K562 (cell line): ENCODE data around the gene SOAT2. TPM values are rescaled to one million over a fixed set of nuclear protein-coding genes. Genes with fewer than 3 reads are reported as not detected.

Source experiments
- CBX3 ChIP-seq, 2 experiments: IDR thresholded peaks; 1 replicate in 1 of 2; 2 replicates in 1 of 2; pipeline ENCODE4 v1.6.1; 2012; ENCODE audit warnings: inconsistent platforms in 2 of 2, low read length in 2 of 2, borderline replicate concordance in 1 of 2, control low read depth in 1 of 2
- CREM ChIP-seq: IDR thresholded peaks from 2 replicates; pipeline ENCODE4 v1.6.1; 2014; ENCODE audit warnings: antibody characterized with exemption, low read depth
- ETV5 ChIP-seq: sonication (generic); formaldehyde crosslinking; IDR thresholded peaks from 2 replicates; pipeline ENCODE4 v1.4.0; 2020; ENCODE audit warnings: low read depth, mild to moderate bottlenecking, missing genetic modification reagents
- GABPB2 ChIP-seq: fragments of 250-450 bp; sonication (Bioruptor Pico); conservative IDR thresholded peaks from 2 replicates; pipeline ENCODE4 v1.5.1; 2021; ENCODE audit warnings: mild to moderate bottlenecking
- HLTF ChIP-seq: fragments of 450-650 bp; IDR thresholded peaks from 2 replicates; pipeline ENCODE4 v1.6.1; 2016
- MEF2D ChIP-seq: conservative IDR thresholded peaks from 2 replicates; pipeline ENCODE4 v1.6.1; 2016; ENCODE audit warnings: low read depth, missing genetic modification characterization, missing compliant biosample characterization
- MYC ChIP-seq, 2 experiments: fragments of 250-450 bp in 1 of 2; sonication (Bioruptor Pico) in 1 of 2; IDR thresholded peaks; 2 replicates each; pipeline versions ENCODE4 v1.5.1 to v1.6.1; 2012 to 2021; ENCODE audit warnings: low read depth in 2 of 2, borderline replicate concordance in 1 of 2, improper control_type of control experiment in 1 of 2, low read length in 1 of 2, mild to moderate bottlenecking in 1 of 2, moderate library complexity in 1 of 2
- NBN ChIP-seq: fragments of 450-650 bp; IDR thresholded peaks from 2 replicates; pipeline ENCODE4 v1.6.1; 2016; ENCODE audit warnings: low read depth, mild to moderate bottlenecking
- NCOA6 ChIP-seq: fragments of 450-650 bp; IDR thresholded peaks from 2 replicates; pipeline ENCODE4 v1.6.1; 2017; ENCODE audit warnings: mild to moderate bottlenecking
- NEUROD1 ChIP-seq: fragments of 150-350 bp; IDR thresholded peaks from 2 replicates; pipeline ENCODE4 v1.6.1; 2014; ENCODE audit warnings: borderline replicate concordance, low read length, low read depth; ENCODE audit not compliant: partially characterized antibody
- NFRKB ChIP-seq: fragments of 450-650 bp; IDR thresholded peaks from 2 replicates; pipeline ENCODE4 v1.6.1; 2016; ENCODE audit warnings: low read depth
- NR2C2 ChIP-seq, 2 experiments: fragments of 200-800 bp in 1 of 2; sonication (Bioruptor generic) in 1 of 2; sonication (generic) in 1 of 2; formaldehyde crosslinking in 1 of 2; IDR thresholded peaks; 2 replicates each; pipeline versions ENCODE4 v1.6.1 to v1.8.0; 2016 to 2022; ENCODE audit warnings: mild to moderate bottlenecking in 1 of 2, missing compliant biosample characterization in 1 of 2, missing genetic modification characterization in 1 of 2, missing genetic modification reagents in 1 of 2
- NUFIP1 ChIP-seq: fragments of 450-650 bp; IDR thresholded peaks from 2 replicates; pipeline ENCODE4 v1.6.1; 2018; ENCODE audit not compliant: partially characterized antibody
- PHF21A ChIP-seq: fragments of 450-650 bp; IDR thresholded peaks from 2 replicates; pipeline ENCODE4 v1.6.1; 2017; ENCODE audit warnings: low read depth, borderline replicate concordance
- POLR2AphosphoS2 ChIP-seq: IDR thresholded peaks from 2 replicates; pipeline ENCODE4 v1.6.1; 2012; ENCODE audit warnings: low read length, improper control_type of control experiment
- SRF ChIP-seq, 2 experiments: fragments of 250-450, 450-650 bp in 1 of 2; sonication (Bioruptor Pico) in 1 of 2; sonication (generic) in 1 of 2; formaldehyde crosslinking; IDR thresholded peaks; 2 replicates each; pipeline versions ENCODE4 v1.5.0 to v1.5.1; 2020 to 2022; ENCODE audit warnings: mild to moderate bottlenecking in 1 of 2, missing genetic modification reagents in 1 of 2
- TAF7 ChIP-seq: fragments of 450-650 bp; IDR thresholded peaks from 2 replicates; pipeline ENCODE4 v1.6.1; 2016; ENCODE audit warnings: missing genetic modification characterization, missing compliant biosample characterization
- XRCC5 ChIP-seq: fragments of 200-400 bp; formaldehyde crosslinking; IDR thresholded peaks from 2 replicates; pipeline ENCODE4 v1.6.1; 2017; ENCODE audit warnings: low read depth, mild to moderate bottlenecking, low read length
- ZNF384 ChIP-seq: IDR thresholded peaks from 2 replicates; pipeline ENCODE4 v1.6.1; 2012; ENCODE audit warnings: low read depth, low read length, improper control_type of control experiment
- polyA plus RNA-seq, 8 experiments: library from polyadenylated mRNA; depleted of rRNA in 4 of 8; stranded (reverse) in 5 of 8; unstranded in 3 of 8; fragments of >200 nt; fragmentation: Nextera tagmentation in 2 of 8; fragmentation: Illumina TruSeq in 1 of 8; extraction: Ambion mirVana in 2 of 8; extraction: Trizol in 1 of 8; gene quantifications; 2 replicates each; pipeline versions ENCODE4 v1.2.1 to v1.2.3, GENCODE V29; 2011 to 2014; ENCODE audit warnings: inconsistent platforms in 1 of 8, missing spikeins in 1 of 8
- total RNA-seq, 7 experiments: library from RNA; depleted of rRNA in 6 of 7; stranded (reverse); fragments of >200 nt in 6 of 7; fragmentation: Illumina TruSeq in 2 of 7; extraction: Trizol in 2 of 7; gene quantifications; 2 replicates each; pipeline versions ENCODE4 v1.2.1 to v1.2.3, GENCODE V29; 2011 to 2021; ENCODE audit warnings: low replicate concordance in 1 of 7
- TF ChIP-seq, protein P1 (sequence below): fragments of 250-450 bp; sonication (Bioruptor Pico); IDR thresholded peaks from 2 replicates; pipeline ENCODE4 v1.4.0; 2020; ENCODE audit warnings: borderline replicate concordance
- TF ChIP-seq, protein P2 (sequence below): sonication (generic); IDR thresholded peaks from 2 replicates; pipeline ENCODE4 v1.6.1; 2016
- TF ChIP-seq, protein P3 (sequence below): fragments of 450-650 bp; formaldehyde crosslinking; IDR thresholded peaks from 2 replicates; pipeline ENCODE4 v1.4.0; 2020; ENCODE audit warnings: mild to moderate bottlenecking, moderate library complexity

Gene SOAT2
- total and polyA plus RNA-seq, 9 of the 15 experiments (the other 6 are each of a cell fraction or from before 2014, with no cell fraction given), result 0.04 TPM; not detected in 8

DNA sequence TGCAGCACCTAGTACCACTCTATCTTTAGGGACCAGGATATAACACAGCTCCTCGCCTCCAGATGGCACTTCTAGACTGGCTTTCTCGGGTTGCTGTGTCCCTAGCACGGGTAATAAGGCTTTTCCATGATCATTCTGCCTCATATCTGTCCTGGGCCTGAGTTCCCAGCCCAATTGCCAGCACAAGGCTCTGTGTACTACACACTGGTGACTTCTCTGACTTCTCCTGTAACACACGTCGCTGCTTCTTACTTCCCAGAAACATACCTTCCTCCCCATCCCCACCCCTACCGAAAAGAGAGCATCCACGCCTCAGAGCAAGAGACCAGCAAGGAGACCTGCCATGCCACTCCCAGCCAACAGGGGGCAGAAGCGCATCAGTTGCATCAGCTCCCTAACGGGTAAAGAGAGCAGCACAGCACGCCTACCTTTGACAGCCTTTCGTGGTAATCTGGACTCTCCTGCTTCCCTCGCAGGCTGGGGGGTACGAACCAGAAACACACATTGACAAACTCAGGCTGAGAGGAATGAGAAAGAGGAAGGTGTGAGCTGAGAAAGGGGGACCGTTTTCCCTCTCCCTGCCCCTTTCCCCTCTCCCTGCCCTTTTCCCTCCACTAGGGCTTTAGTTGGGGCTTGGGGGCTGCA is 56.0 kb downstream of the SOAT2 start (continued):
- TF ChIP-seq MYC (IDR thresholded peaks at IDR 0.05; ENCODE audit: low read depth, low read length) (peak; percentile 94), MYC (CRISPR knock-in tag; IDR thresholded peaks at IDR 0.05; ENCODE audit: borderline replicate concordance, low read depth) (no peak), NBN (0 out of 2 replicates have a peak, but pooled peaks have one; percentile 71), ETV5 (CRISPR knock-in tag) (0 out of 2 replicates have a peak, but pooled peaks have one; percentile 36), PHF21A (0 out of 2 replicates have a peak, but pooled peaks have one; percentile 33), POLR2AphosphoS2 (no peak), CREM (peak; percentile 72), NCOA6 (no peak), NEUROD1 (peak; percentile 27), HLTF (0 out of 2 replicates have a peak, but pooled peaks have one; percentile 15), NR2C2 (CRISPR knock-in tag; IDR thresholded peaks at IDR 0.05) (0 out of 2 replicates have a peak, but pooled peaks have one; percentile 42), NR2C2 (tag; IDR thresholded peaks at IDR 0.05) (no peak), XRCC5 (peak; percentile 94; the same call in 1 of the 2 replicates), TAF7 (tag) (0 out of 2 replicates have a peak, but pooled peaks have one; percentile 13), NUFIP1 (peak; percentile 22), ZNF384 (0 out of 2 replicates have a peak, but pooled peaks have one; percentile 9), CBX3 (IDR thresholded peaks at IDR 0.05; ENCODE audit: borderline replicate concordance in 1 of 2, low read length in 2 of 2) (peak in 1 of 2 experiments; percentile 78; a peak in 2 of 3 replicates), MEF2D (tag) (0 out of 2 replicates have a peak, but pooled peaks have one; percentile 27), SRF (CRISPR knock-in tag; IDR thresholded peaks at IDR 0.05) (peak in 1 of 2 experiments; percentile 36; a peak in 1 of 4 replicates), NFRKB (peak; percentile 54; the same call in 1 of the 2 replicates), GABPB2 (CRISPR knock-in tag) (no peak)
- TF ChIP-seq, protein P1, sequence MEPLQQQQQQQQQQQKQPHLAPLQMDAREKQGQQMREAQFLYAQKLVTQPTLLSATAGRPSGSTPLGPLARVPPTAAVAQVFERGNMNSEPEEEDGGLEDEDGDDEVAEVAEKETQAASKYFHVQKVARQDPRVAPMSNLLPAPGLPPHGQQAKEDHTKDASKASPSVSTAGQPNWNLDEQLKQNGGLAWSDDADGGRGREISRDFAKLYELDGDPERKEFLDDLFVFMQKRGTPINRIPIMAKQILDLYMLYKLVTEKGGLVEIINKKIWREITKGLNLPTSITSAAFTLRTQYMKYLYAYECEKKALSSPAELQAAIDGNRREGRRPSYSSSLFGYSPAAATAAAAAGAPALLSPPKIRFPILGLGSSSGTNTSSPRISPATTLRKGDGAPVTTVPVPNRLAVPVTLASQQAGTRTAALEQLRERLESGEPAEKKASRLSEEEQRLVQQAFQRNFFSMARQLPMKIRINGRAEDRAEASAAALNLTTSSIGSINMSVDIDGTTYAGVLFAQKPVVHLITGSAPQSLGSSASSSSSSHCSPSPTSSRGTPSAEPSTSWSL, result no peak
- TF ChIP-seq, protein P2, sequence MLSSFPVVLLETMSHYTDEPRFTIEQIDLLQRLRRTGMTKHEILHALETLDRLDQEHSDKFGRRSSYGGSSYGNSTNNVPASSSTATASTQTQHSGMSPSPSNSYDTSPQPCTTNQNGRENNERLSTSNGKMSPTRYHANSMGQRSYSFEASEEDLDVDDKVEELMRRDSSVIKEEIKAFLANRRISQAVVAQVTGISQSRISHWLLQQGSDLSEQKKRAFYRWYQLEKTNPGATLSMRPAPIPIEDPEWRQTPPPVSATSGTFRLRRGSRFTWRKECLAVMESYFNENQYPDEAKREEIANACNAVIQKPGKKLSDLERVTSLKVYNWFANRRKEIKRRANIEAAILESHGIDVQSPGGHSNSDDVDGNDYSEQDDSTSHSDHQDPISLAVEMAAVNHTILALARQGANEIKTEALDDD, result peak; percentile 62; the same call in 1 of the 2 replicates
- TF ChIP-seq, protein P3, sequence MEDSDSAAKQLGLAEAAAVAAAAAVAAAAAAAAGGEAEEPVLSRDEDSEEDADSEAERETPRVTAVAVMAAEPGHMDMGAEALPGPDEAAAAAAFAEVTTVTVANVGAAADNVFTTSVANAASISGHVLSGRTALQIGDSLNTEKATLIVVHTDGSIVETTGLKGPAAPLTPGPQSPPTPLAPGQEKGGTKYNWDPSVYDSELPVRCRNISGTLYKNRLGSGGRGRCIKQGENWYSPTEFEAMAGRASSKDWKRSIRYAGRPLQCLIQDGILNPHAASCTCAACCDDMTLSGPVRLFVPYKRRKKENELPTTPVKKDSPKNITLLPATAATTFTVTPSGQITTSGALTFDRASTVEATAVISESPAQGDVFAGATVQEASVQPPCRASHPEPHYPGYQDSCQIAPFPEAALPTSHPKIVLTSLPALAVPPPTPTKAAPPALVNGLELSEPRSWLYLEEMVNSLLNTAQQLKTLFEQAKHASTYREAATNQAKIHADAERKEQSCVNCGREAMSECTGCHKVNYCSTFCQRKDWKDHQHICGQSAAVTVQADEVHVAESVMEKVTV (CRISPR knock-in tag), result peak; percentile 60; the same call in 1 of the 2 replicates
